Left renal cortex interstitium (tissue), 4 donors: ENCODE measurements around the gene CCDC197. TPM values are rescaled to one million over a fixed set of nuclear protein-coding genes. Genes with fewer than 3 reads are reported as not detected.

Source experiments
- DNase-seq, 4 donors: peaks; one replicate each; pipeline ENCODE4 v3.0.0-alpha.2; 2013; ENCODE audit warnings: low read depth in 4 of 4, low spot score in 2 of 4, missing footprints in 1 of 4
- polyA plus RNA-seq, 4 donors: library from polyadenylated mRNA; unstranded; fragments of 120-200 nt; gene quantifications; one replicate each; pipeline ENCODE4 v1.2.1, GENCODE V29; 2013; ENCODE audit not compliant: insufficient read length in 4 of 4

The CCDC197 gene
- not detected for polyA plus RNA-seq

GRCh38 chr14:93997082-93997481 is at the start of gene CCDC197:
CCDC197 (plus strand) TSS chr14:93997301; CDS start chr14:93998132, 831 bp downstream.
- no peak for DNase-seq

- no peak for DNase-seq
These were observed 47.5 kb upstream of the CCDC197 start for GRCh38 chr14:93949511-93950075.

- no peak for DNase-seq
These were observed 46.0 kb upstream of the CCDC197 start for GRCh38 chr14:93950948-93951634.

- no peak for DNase-seq
These were observed 45.2 kb upstream of the CCDC197 start for GRCh38 chr14:93951635-93952540.

DNA sequence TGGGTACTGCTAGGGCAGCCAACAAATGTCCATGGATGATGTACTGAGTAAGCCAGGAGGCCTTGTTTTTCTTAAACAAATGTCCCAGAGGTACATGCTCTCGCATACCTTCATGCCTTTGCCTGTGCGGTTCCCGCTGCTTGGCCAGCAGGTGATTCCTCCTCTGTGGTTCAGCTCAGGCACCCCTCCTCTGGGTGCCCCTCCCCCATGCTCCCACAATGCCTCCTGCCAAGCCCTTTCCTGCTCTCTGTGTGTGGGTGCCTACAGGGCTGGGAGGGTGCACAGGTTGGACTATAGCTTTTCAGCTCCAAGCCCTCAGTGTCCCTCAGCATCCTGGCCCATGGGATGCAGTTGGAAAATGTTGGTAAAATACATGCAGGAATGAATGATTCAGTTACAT is 44.3 kb upstream of the CCDC197 start:
- no peak for DNase-seq

DNA sequence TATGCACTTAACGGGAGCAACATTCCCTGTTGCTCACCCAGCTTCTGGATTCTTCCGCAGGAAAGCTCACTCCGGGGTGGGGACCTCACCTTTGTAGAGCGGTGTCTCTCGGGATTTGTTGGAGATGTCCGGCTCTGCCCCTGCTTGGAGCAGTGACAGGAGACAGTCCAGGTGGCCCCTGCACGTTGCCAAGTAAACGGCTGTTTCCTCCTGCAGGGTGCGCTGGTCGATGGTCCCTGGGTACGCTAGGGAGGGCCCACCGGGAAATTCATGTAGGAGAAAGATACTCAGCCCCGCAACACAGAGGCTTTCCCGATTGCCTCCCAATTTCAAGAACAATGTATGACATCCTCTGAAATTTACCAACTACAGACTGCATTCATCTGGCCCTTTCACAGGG is 43.8 kb upstream of the CCDC197 start:
- DNase-seq, result no peak

DNA sequence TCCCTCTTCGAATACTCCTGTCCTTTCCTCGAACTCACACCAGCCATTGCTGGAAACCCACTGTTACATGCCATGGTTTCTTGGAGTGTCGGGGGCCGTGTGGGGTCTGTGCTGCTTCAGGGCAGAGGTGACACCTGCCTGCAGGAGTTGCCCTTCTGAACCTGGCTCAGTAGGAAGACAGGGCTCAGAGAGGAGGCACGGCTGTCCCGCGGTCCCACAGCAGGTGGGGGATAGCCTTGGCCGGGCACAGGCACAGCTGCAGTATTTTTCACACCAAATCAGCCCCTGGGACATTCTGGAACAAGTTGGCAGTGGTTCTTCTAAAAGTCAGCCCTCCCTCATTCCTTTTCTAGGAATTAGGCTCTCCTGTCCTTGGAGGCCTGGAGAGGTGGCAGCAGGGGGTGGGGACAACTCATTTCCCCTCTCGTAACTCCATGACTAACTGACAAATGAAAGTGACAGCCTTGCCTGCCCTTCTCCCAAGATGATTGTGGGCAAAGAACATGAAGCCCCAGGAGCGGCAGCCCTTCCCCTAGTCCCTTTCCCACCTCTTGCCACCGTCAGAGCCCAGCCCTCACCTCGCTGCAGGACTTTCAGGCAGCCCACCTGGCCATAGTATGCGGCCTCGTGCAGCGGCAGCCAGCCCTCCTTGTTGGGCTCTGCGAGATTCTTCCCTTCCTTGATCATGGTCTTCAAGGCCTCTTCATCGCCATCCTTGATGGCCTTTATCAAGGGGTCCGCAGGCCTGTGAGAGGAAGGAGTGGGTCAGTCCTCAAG is 43.2 kb upstream of the CCDC197 start:
- DNase-seq, result no peak

DNA sequence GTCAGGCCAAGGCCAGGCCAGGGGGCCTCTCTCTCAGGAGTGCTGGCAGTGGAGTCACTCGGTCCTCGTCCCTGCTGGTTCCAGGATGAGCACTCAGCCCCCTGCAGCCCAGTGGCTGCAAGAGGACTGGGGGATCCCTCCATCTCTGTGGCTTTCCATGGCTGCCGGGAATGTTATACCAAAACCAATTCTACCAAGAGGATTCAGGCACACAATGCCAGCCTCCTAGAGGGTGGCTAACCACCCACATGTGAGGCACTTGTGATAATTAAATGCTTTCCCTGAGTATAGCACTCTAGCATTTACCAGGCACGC is 42.6 kb upstream of the CCDC197 start:
- DNase-seq, result no peak

GRCh38 chr14:93954900-93955849 is 41.9 kb upstream of the CCDC197 start:
- DNase-seq, result no peak

GRCh38 chr14:93955850-93956481 is 41.1 kb upstream of the CCDC197 start:
- no peak for DNase-seq

- no peak for DNase-seq
These were observed 40.4 kb upstream of the CCDC197 start for GRCh38 chr14:93956514-93957332.

- no peak for DNase-seq
These were observed 39.8 kb upstream of the CCDC197 start for GRCh38 chr14:93957333-93957710.

- no peak for DNase-seq
These were observed 39.1 kb upstream of the CCDC197 start for GRCh38 chr14:93957751-93958566.

- DNase-seq, result no peak
These were observed 38.4 kb upstream of the CCDC197 start for GRCh38 chr14:93958567-93959238.

DNA sequence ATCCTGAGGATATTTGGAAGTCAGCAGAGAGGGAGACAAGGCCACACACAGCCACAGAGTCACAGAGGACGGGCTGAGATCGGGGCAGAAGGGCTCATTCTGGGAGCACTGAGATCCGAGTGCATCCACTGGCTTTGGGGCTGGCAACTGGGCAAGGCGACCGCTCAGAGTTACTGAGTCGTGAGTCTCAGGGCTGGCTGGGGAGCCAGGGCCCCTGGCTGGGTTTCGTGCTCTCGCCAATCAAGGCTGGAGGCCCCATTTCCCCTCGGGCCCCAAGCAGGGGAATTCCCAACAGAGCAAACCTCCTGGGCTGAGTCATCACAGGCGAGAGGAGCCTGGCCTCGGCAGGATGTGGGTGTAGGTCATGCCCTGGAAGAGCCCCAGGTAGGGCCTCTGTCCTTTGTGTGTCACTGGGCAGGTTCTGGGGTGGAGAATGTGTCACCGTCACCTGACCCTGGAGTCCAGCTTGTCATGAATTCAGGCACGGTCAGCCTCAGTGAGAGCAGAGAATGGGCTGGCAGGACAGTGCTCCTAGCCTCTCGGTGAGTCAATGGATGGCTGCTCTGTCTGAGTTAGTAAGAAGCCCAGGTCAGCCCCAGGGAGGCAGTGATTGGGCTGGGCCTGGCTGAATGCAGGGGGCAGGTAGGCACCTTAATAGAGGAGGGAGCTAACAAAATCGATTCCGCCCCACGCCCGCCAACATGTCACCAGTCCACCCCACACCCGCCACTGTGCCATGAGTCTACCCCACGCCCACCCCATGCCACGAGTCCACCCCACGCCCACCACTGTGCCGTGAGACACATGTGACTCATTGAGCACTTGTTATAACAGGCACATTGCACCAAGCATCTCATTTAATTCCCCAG is 37.6 kb upstream of the CCDC197 start:
- DNase-seq, result no peak

- DNase-seq, result no peak
These were observed 37.0 kb upstream of the CCDC197 start for GRCh38 chr14:93960108-93960475.
